Fibroblast of skin of left biceps (primary cell): ENCODE results near the gene ZNF445.
"Not testable (repeated sequence)": the region's sequence is repeated elsewhere in the genome, so short reads cannot be mapped to it uniquely, and the experiment has no call there.

ENCODE experiments used
- DNase-seq, 2 experiments: peaks; one replicate each; pipeline ENCODE4 v3.0.0-alpha.2; 2013; ENCODE audit warnings: low read depth in 2 of 2

The ZNF445 gene

GRCh38 chr3:44476181-44476611 is 1.3 kb downstream of the ZNF445 start:
- peak in 1 of 2 experiments; percentile 13 for DNase-seq

- not testable (repeated sequence) for DNase-seq
Measured at GRCh38 chr3:44474886-44475285, 2.6 kb downstream of the ZNF445 start.

DNA sequence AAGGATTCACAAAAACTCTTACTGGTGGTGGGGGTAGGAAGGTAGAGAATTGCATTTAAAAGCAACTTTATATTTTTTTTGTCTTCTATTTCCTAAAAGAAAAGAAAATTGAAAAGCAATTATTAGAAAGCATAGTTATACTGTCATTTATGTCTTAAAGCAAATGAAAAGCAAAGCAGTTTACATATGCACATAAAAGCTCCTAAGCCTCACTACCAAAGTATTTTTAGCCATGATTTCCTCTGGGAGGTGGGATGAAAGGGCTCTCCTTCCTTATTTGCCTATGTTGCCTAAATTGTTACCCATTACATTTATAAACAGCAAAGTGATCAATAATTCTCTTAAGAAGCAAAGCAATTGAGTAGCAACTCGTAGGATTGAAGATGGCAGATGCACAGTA is 7.0 kb downstream of the ZNF445 start:
- DNase-seq: no peak

DNA sequence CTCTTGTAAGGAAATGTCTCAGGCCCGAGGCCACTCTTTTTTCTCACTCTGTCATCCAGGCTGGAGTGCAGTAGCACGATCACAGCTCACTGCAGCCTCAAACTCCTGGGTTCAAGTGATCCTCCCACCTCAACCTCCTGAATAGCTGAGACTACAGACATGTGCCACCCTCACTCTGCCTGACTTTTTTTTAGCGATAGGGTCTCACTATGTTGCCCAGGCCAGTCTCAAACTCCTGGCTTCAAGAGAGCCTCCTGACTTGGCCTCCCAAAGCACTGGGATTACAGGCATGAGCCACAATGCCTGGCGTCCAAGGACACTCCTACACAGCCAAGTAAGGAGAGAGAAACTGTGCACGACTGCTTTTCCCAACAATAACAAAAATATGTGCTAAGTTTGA is 7.6 kb downstream of the ZNF445 start:
- DNase-seq: no peak

DNA sequence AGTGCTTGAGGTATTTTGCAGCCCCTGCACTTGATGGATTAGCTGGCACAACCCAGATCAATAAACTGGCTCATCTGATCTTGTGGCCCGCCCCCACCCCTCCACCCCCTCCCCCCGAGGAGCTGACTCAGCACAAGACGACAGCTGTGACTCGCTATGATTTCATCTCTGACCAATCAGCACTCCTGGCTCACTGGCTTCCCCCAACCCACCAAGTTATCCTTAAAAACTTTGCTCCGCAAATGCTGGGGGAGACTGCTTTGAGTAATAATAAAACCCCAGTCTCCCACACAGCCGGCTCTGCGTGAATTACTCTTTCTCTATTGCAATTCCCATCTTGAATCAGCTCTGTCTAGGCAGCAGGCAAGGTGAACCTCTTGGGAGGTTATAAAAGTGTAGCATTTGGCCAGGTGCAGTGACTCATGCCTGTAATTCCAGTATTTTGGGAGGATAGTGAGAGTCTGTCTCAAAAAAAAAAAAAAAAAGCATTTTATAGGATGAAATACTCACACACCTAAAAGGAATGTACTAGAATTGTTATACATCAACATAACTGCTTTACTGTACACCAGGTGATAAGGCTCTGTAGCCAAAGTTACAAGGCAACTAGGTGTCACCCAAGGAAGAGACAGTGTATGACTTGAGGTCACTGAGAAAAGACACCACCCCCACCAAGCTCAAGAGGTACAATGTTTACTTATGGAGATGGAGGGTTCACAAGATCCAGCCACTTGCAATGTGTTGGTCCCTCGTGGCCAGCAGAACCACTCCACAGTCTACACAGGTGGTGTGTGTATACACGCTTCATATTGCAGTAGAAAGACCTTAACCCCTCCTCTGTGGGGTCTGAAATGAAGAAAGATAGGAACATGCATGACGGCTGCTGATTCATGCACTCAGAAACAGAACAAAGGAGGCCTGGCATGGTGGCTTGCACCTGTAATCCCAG is 8.6 kb downstream of the ZNF445 start:
- peak in 1 of 2 experiments; percentile 2 for DNase-seq

- DNase-seq: not testable (repeated sequence)
Measured at GRCh38 chr3:44468099-44468537, 9.4 kb downstream of the ZNF445 start.

- DNase-seq: no peak
Measured at GRCh38 chr3:44467241-44467640, 10.2 kb downstream of the ZNF445 start.

- DNase-seq: not testable (repeated sequence)
Measured at GRCh38 chr3:44464920-44465319, 12.6 kb downstream of the ZNF445 start.

DNA sequence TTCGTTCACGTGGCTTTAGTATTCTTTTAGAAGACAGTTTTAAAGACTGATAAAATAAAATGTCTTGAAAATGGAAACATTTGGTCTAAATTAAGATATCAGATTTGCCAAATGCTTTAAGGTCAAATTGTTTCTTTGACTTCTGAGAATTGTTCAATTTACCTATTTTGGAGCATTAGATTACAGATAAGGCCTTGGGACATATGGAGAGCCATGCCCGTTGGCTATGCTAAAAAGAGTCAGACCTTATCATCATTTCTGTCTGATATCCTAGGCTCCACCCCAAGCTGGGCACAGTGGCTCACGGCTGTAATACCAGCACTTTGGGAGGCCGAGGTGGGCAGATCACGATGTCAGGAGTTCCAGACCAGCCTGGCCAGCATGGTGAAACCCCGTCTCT is 13.0 kb downstream of the ZNF445 start:
- no peak for DNase-seq

- DNase-seq: not testable (repeated sequence)
Measured at GRCh38 chr3:44460050-44460449, 17.4 kb downstream of the ZNF445 start.

- DNase-seq: no peak
Measured at GRCh38 chr3:44455318-44455717, 22.2 kb downstream of the ZNF445 start.

DNA sequence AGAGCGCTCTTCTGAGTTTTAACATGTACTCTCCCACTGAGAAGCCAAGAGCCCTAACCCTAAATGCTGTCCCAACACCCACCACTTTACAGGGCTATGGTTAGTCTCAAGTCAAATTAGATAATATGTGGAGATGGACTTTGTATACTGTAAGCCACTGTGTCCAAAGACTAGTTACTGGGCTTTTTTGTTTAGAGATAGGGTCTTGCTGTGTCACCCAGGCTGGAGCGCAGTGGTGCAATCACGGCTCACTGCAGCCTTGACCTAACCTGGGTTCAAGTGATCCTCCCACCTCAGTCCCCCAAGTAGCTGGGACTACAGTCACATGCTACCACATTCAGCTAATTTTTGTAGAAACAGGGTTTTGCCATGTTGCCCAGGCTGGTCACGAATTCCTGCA is 23.2 kb downstream of the ZNF445 start:
- no peak for DNase-seq

DNA sequence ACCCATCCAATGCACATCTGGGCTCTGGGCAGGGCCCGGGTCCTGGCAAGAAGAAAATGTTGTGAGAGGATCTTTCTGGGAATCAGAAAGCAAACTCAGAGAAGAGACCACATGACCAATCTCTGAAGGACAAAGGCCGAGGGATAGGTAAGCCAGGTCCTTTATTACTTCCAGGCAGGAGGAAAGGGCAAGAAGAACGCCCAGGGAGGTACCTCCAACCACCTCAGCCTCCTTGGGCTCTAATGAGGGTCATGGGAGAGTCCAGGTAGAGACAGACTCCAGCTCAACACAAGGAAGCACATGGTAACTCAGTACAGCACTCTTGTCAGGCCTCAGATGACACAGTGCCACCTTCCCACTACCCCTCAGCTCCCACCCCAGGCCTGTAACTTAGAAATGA is 26.0 kb downstream of the ZNF445 start:
- DNase-seq: no peak

DNA sequence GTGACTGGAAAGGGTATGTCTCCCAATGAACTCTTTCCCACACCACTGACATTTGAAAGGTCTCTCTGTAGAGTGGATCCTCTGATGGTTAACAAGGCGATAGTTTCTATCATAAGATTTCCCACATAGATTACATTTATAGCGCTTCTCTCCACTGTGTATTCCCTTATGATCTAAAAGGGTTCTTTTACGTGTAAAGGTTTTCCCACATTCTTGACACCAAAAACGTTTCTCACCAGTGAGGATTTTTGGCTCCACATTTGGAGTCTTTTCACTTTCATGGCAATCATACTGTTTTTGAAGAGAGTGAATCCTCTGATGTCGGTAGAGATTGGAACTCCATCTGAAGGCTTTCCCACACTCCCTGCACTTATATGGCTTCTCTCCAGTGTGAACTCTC is 30.5 kb downstream of the ZNF445 start:
- DNase-seq: no peak

DNA sequence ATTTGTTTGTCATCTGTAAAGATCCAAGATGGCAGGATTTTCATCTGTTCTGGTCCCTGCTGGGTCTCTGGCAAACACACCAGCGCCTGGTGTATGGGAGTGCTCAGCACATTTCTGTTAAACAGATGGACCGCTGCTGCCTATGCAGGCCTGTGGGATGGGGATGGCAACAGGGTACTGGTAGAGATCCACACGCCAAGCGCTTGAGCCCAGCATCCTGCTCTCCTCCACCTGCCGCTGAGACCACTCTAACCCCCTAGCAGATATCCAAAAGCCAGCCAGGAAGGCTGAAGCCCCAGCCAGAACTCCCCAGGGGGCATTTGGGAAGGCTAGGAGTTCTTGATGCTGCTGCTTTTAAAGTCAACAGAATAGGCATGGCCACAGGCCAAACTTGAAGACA is 31.7 kb downstream of the ZNF445 start:
- no peak for DNase-seq

DNA sequence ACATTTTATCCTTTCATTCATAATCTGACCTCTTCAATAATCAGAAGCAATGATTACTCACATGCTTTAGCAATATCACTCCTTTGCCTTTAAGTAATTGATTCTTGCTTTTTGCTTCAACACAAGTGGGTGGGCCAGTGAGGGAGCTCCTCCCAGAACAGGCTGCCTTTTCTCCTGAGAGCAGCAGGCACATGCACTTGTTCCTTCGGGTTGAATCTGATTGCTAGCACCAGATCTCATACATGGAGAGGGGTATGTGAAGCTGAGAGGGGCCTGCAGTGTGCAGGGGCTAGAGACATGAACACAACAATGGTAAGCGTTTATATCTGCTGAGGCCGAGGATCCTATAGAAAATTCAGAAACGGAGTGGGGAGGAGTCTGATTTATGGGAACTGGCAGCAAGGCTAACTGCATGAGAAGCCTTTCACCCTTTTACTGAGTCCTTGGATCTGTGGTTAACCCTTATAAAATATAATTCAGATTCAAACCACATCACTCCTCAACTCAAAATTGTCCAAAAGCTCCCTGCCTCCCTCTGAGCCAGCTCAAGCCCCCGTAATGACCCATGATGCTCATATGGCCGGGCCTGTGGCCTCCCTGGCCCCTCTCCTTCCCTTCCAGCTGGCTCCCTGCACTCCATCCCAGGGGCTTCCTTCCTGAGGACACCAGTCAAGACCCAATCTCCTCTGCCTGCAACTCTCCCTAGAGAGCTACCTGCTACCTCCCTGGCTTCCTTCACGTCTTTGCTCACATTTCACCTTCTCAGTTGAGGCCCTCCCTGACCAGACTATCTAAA is 32.4 kb downstream of the ZNF445 start:
- DNase-seq: no peak

DNA sequence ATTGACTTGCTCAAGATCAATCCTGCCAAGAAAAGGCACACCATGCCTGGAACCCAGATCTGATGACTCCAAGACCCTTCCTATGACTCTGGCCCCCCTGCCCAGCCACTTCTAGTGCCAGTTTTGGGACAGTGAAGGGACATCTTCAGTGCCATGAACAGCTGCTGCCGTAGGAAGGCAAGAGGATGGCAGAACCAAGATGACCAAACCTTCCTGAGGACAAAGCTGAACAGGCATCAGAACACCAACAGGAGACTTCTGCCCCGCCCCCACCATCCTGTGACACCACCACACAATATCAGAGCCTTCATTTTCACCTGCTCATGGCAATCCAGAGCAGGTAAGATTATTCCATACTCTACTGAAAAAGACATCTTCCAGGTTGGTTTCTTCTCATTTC is 33.0 kb downstream of the ZNF445 start:
- no peak for DNase-seq

DNA sequence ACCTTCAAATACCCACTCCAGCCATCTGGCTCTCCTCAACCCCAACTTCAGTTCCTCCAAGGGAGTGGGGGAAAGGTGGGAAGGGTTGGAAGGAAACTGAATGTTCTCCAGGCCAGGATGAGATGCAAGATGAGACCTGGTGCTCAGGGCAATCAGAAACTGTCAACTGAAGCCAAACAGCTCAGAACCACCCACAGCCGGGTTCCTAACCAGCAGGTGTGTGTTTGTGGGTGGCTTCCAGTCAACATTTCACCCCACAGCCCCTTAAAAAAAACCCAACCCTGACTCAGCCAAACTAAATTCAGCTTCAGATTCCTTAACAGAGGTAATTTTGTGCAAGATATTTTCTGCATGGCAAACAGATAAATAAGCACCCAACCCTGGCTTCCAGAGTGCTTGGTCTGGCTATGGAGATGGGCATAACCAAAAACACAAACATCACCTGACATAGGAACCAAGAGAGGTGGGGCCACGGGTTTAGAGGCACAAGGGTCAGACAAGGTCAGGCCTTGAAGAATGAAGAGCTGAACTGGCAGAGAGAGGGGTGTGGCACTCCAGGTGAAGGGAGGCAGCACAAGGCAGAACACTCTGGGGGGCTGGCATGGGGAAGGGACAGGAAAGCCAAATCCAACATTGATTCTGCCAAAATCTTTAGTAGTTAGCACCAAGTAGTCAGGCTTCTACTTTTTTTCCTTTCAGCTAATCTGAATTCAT is 34.7 kb downstream of the ZNF445 start:
- no peak for DNase-seq

DNA sequence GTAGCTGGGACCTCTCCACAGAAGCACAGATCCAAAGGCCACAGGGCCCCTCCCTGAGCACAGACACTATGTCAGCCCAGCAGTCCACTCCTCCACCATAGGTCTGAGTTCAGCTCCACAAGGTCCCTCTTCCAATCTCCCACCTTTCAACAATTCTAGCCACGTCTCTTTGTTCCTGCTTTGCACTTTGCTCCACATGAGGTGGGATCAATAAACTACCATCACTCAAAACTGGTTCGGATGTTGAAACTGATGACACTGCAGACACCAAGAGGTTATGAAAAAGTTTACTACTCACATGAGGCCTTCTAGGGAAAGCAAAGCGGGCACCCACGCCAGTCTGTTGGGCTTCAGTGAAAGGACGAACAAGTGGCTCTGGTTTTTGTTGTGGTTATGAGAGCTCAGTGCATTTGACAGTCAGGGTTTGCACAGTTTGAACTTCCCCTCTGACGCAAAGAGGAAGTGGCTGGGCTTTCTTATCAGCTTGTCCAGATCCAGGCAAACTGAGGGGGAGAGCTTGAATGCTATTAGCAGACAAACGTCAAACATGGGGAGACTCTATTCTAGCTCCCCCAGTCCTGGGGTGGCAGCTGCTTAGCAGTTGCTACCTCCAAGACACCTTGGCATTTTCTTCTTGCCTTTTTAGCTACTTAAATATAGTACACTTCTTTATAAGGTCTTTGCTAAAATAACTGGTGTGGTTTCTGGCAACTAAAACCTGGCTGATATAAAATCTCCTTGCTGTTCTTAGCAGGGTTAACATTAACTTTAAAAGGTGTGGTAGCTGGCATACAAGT is 37.8 kb downstream of the ZNF445 start:
- no peak for DNase-seq

GRCh38 chr3:44437800-44438199 is 39.7 kb downstream of the ZNF445 start:
- DNase-seq: no peak

DNA sequence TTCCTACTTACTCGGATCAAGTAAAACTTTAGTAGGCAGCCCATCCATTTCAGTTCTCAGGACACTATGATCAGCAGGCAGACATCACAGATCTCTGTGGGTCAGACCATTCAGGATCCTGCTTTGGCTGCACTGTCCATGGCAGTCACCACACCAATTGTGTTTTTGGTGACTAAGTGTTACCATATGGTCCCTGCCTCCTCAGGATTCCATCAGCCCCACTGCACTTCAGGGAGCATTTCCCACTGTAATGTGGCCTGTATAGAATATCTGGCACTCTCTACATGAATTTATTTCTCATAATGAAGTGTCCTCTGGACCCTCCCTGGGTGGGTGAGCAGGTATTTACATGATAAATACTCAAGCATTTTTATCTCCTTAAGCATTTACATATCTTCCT is 41.3 kb downstream of the ZNF445 start:
- DNase-seq: no peak
